GM19099 (cell line): ENCODE data around the gene PRUNE2.

ENCODE experiments used
- POLR2A ChIP-seq: IDR thresholded peaks from 3 replicates; pipeline ENCODE4 v1.6.1; 2011; ENCODE audit warnings: low read depth; ENCODE audit not compliant: insufficient read length; ENCODE audit errors: extremely low read depth

PRUNE2 gene

GRCh38 chr9:76910861-76911260, 4.9 kb upstream of the PRUNE2 start:
- TF ChIP-seq POLR2A, result no peak

- no peak for TF ChIP-seq POLR2A
Measured at GRCh38 chr9:76906647-76906975, 697 bp upstream of the PRUNE2 start.

GRCh38 chr9:76904661-76905457, 1.1 kb downstream of the PRUNE2 start:
- TF ChIP-seq POLR2A, result no peak

- no peak for TF ChIP-seq POLR2A
Measured at GRCh38 chr9:76902395-76902794, 3.5 kb downstream of the PRUNE2 start.

- TF ChIP-seq POLR2A, result no peak
Measured at GRCh38 chr9:76901801-76902200, 4.1 kb downstream of the PRUNE2 start.

GRCh38 chr9:76900884-76901440, 5.0 kb downstream of the PRUNE2 start:
- TF ChIP-seq POLR2A, result no peak

GRCh38 chr9:76898786-76899185, 7.1 kb downstream of the PRUNE2 start:
- TF ChIP-seq POLR2A, result no peak

- no peak for TF ChIP-seq POLR2A
Measured at GRCh38 chr9:76897804-76898525, 7.9 kb downstream of the PRUNE2 start.

- TF ChIP-seq POLR2A, result no peak
Measured at GRCh38 chr9:76896035-76896434, 9.9 kb downstream of the PRUNE2 start.

- no peak for TF ChIP-seq POLR2A
Measured at GRCh38 chr9:76895186-76895585, 10.7 kb downstream of the PRUNE2 start.

- no peak for TF ChIP-seq POLR2A
Measured at GRCh38 chr9:76894198-76894597, 11.7 kb downstream of the PRUNE2 start.

GRCh38 chr9:76893395-76893932, 12.4 kb downstream of the PRUNE2 start:
- no peak for TF ChIP-seq POLR2A

- TF ChIP-seq POLR2A, result no peak
Measured at GRCh38 chr9:76891874-76892273, 14.0 kb downstream of the PRUNE2 start.

- TF ChIP-seq POLR2A, result no peak
Measured at GRCh38 chr9:76891279-76891678, 14.6 kb downstream of the PRUNE2 start.

- TF ChIP-seq POLR2A, result no peak
Measured at GRCh38 chr9:76887951-76888350, 18.0 kb downstream of the PRUNE2 start.
